Measurements from ENCODE around the gene COL4A5. TPM values are rescaled to one million over a fixed set of nuclear protein-coding genes. Genes with fewer than 3 reads are reported as not detected.

Gene COL4A5
- total and polyA plus RNA-seq, 2 of the 13 experiments (the other 11 are each of a cell fraction or from before 2014, with no cell fraction given), result 39.5 to 45.5 TPM

DNA sequence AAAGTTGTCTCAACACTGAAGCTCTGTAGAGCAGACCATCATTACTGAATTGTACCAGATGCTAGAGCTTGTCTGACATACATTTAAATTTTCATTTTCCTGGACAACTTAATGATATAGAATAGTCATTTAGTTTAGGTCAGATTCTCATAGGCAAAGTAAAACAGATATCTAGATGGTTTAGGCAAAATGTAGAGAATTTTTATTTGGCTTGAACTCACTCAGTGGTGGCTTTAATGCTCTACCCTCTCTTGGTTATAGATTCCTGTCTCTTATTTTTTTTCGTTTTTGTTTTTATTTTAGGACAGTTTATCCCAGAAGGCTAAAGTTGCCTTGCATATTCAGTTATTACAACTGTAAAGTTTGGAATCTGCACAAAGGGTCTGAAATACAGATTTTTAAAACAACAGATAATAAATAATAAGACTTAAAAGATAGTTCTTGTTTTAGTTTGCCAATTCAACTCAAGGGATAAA, 300.7 kb downstream of the COL4A5 start (continued):
- TF ChIP-seq, protein P1, sequence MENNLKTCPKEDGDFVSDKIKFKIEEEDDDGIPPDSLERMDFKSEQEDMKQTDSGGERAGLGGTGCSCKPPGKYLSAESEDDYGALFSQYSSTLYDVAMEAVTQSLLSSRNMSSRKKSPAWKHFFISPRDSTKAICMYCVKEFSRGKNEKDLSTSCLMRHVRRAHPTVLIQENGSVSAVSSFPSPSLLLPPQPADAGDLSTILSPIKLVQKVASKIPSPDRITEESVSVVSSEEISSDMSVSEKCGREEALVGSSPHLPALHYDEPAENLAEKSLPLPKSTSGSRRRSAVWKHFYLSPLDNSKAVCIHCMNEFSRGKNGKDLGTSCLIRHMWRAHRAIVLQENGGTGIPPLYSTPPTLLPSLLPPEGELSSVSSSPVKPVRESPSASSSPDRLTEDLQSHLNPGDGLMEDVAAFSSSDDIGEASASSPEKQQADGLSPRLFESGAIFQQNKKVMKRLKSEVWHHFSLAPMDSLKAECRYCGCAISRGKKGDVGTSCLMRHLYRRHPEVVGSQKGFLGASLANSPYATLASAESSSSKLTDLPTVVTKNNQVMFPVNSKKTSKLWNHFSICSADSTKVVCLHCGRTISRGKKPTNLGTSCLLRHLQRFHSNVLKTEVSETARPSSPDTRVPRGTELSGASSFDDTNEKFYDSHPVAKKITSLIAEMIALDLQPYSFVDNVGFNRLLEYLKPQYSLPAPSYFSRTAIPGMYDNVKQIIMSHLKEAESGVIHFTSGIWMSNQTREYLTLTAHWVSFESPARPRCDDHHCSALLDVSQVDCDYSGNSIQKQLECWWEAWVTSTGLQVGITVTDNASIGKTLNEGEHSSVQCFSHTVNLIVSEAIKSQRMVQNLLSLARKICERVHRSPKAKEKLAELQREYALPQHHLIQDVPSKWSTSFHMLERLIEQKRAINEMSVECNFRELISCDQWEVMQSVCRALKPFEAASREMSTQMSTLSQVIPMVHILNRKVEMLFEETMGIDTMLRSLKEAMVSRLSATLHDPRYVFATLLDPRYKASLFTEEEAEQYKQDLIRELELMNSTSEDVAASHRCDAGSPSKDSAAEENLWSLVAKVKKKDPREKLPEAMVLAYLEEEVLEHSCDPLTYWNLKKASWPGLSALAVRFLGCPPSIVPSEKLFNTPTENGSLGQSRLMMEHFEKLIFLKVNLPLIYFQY (CRISPR knock-in tag; IDR thresholded peaks at IDR 0.05; ENCODE audit: borderline replicate concordance), result no peak
- TF ChIP-seq, protein P2, sequence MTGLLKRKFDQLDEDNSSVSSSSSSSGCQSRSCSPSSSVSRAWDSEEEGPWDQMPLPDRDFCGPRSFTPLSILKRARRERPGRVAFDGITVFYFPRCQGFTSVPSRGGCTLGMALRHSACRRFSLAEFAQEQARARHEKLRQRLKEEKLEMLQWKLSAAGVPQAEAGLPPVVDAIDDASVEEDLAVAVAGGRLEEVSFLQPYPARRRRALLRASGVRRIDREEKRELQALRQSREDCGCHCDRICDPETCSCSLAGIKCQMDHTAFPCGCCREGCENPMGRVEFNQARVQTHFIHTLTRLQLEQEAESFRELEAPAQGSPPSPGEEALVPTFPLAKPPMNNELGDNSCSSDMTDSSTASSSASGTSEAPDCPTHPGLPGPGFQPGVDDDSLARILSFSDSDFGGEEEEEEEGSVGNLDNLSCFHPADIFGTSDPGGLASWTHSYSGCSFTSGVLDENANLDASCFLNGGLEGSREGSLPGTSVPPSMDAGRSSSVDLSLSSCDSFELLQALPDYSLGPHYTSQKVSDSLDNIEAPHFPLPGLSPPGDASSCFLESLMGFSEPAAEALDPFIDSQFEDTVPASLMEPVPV (CRISPR knock-in tag; IDR thresholded peaks at IDR 0.05), result no peak
- TF ChIP-seq SRSF4 (IDR thresholded peaks at IDR 0.05; ENCODE audit: low read depth, low read length, poor library complexity, severe bottlenecking), result no peak

Small RNAs within 50 kb of the gene (small RNA-seq; reads per million reads assigned to genes)
- 0 reads per million in 3 experiments for gene RF00019 (ENCODE audit: insufficient read depth in 2 of 3, insufficient read length in 3 of 3, low read depth in 2 of 3, low replicate concordance in 1 of 3)

Other genes with a start within 250 kb of the COL4A5 start
- 3.6 and 8.2 TPM in 2 replicates for gene COL4A6, start 1.4 kb upstream of the COL4A5 start, total RNA-seq (2016; rRNA removed; fragmentation: Illumina TruSeq; extraction: Trizol)
- gene COL4A6, start 1.4 kb upstream of the COL4A5 start, polyA plus RNA-seq (2011; rRNA removed), result 4.5 and 7.1 TPM in 2 replicates

Measured in HepG2 (cell line).